ENCODE results near the gene KNSTRN.

Gene KNSTRN

DNA sequence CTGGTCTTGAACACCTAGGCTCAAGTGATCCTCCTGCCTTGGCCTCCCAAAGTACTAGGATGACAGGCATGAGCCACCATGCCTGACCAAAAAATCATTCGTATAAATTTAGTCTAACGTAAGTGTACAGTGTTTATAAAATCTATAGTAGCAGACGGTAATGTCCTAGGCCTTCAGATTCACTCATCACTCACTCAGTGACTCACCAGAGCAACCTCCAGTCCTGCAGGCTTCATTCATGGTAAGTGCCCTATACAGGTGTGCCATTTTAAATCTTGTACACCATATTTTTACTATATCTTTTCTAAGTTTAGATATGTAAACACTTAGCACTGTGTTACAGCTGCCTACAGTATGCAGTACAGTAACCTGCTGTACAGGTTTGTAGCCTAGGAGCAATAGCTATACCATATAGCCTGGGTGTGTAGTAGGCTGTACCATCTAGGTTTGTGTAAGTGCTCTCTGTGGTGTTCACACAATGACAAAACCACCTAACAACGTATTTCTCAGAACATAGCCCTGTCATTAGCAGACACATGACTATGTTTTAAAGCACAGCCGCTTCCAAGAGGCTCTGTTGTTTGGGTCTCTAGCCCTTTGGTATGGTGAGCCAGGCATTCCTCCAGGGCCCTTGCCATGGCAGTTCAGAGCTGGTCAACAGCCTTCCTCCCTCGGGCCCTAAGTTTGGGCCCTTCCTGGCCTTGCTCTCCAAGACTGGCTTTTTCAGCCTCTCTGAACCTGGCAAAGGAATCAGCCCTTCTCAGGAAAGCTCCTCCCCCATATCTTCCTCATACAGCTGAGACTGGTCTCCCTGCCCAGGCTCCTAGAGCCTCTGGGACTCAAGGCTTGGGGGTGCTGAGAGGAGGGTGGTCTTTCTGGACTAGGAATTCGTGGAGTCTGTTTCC is 39.9 kb upstream of the KNSTRN start:
- H3K36me3 Mint-ChIP-seq = no peaks in the 10 kb centered on the region
- peaks cover 15% of the 10 kb centered on the region for H3K4me1 Mint-ChIP-seq
- ATAC-seq = no peak
- DNase-seq (ENCODE audit: low spot score in 2 of 2) = no peak
- no peak overlapping the region for H3K27ac Mint-ChIP-seq
- H3K9me3 Mint-ChIP-seq = no peaks in the 10 kb centered on the region
- no peak overlapping the region for H3K4me3 Mint-ChIP-seq

DNA sequence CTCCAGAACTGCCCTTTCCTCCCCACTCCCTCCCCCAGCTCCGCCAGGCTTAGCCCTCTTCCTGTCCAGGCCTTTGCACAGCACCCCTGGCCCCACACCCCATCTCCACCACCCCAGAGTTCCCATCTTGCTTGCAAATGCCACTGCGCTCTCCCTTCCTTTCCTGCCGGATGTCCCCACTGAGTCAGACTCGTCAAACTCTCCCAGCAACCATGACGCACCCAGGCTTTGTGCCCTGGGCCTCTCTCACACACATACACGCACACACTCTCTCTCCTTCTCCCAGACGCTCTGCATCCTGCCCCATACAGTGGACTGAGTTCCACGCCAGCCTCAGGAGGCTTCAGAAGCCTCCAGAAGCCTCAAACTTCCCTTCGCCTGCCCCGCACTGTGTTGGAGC is 39.0 kb upstream of the KNSTRN start:
- H3K27ac Mint-ChIP-seq = no peak overlapping the region
- no peak for DNase-seq (ENCODE audit: low spot score in 2 of 2)
- H3K9me3 Mint-ChIP-seq = no peaks in the 10 kb centered on the region
- peaks cover 8% of the 10 kb centered on the region for H3K4me1 Mint-ChIP-seq
- no peak for ATAC-seq
- H3K36me3 Mint-ChIP-seq = no peaks in the 10 kb centered on the region
- no peak overlapping the region for H3K4me3 Mint-ChIP-seq

DNA sequence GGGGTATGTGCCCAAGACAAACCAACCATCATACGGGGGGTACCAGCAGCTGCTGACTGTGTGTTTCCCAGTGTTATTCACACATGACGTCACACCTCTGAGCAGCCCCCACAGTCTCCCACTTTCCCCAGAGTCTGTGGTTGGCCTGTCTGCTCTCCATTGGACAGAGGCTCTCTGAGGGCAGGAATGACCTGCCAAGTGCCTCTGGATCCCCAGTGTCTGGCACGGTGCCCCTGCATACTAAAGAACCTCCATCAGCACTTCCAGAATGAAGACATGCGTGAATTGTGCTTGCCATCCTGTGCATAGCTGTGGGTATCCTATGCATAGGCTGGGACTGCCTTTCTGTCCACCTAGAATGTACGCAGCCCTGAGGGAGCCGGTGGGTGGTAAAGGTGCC is 38.3 kb upstream of the KNSTRN start:
- no peak for DNase-seq (ENCODE audit: low spot score in 2 of 2)
- no peak overlapping the region for H3K27ac Mint-ChIP-seq
- H3K4me3 Mint-ChIP-seq = no peak overlapping the region
- H3K36me3 Mint-ChIP-seq = no peaks in the 10 kb centered on the region
- no peaks in the 10 kb centered on the region for H3K9me3 Mint-ChIP-seq
- H3K4me1 Mint-ChIP-seq = peaks cover 5% of the 10 kb centered on the region
- ATAC-seq = no peak

DNA sequence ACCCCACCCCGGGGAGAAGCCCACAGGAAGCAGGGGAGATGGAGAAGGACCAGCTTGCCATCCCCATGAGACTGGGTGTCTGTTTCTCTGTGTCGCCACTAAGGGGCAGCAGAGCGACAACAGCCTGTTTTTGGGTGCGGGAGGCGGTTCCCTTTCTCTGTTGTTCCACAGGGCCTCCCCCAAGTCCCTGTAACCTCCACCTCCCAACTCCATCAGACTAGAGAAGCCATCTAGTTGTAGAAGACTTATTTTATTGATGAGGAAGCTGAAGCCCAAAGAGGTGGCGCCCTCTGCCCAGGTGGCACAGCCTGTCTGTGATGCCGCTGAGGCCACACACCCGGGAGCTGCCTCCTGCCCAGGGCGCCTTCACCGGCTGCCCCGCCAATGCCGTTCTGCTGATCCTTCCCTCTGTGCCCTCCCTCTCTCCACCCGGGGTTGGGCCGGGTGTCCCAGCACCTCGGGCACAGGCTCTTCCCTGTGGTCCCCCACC is 37.8 kb upstream of the KNSTRN start:
- H3K9me3 Mint-ChIP-seq = no peaks in the 10 kb centered on the region
- no peak overlapping the region for H3K4me3 Mint-ChIP-seq
- no peaks in the 10 kb centered on the region for H3K36me3 Mint-ChIP-seq
- peak; percentile 66 for ATAC-seq
- no peak overlapping the region for H3K27ac Mint-ChIP-seq
- peaks cover 5% of the 10 kb centered on the region for H3K4me1 Mint-ChIP-seq
- peak; percentile 60 to 84 for DNase-seq (ENCODE audit: low spot score in 2 of 2)

DNA sequence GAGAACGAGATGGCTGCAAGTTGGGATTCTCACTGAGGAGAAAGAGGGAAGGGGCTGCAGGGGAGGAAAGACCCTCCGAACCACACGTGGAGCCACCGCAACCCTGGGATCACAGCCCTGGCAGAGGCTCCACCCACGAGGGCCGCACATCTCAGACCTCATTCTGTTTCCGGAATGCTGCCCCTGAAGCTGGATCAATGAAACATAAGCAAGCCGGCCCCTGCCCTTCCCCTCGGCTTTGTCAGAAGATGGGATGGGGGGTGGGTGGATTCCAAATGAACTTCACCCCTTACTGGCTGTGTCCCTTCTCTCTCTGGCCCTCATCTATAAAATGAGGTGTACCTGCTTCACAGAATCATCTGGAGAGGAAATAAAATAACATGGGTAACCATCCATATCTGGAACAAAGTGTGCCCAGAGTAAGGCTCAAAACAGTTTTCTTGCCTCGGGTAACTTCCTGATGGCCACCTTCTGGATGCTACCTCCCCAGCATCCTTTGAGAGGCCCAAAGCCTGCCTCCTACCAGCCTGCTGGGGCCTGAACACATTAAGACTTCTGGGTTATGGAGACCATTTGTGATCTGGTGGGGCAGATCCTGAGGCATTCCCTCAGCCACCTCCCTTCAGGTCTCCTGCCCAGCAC is 37.2 kb upstream of the KNSTRN start:
- H3K9me3 Mint-ChIP-seq = no peaks in the 10 kb centered on the region
- no peak overlapping the region for H3K27ac Mint-ChIP-seq
- H3K4me3 Mint-ChIP-seq = no peak overlapping the region
- H3K36me3 Mint-ChIP-seq = no peaks in the 10 kb centered on the region
- ATAC-seq (no peak), DNase-seq (ENCODE audit: low spot score in 2 of 2) (no peak)
- H3K4me1 Mint-ChIP-seq = peaks cover 5% of the 10 kb centered on the region

DNA sequence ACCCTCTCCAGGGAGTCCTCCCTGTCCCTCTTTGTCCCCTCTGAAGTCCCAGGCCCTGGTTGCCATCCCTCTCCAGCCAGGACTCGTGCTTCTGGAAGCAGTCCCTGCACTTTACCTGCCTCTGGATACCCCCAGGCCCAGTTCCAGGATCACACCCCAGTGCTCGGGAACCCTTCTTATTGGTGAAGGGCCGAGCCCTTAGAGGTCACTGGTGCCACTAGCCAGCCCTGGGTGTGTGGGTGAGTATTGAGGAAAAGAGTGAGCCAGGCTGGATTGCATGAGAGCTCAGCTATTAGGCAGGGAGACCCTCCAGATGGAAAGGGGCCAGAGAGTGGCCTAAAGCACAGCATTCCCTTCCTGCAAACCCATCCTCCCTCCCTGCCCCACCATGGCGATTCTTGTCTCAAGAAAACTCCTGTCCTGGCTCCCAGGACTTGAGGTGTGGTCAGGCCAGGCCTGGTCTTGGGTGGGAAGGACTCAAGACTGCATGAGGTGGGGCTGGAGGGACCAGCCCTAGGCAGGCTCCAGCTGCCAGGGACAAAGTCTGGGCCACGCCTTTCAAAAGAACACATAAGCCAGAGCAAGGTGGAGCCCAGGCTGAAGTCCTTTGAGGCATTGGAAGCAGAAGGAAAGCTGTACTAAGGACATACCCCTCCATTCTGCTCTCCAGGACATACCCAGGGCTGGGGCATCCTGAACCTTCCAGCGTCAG is 36.5 kb upstream of the KNSTRN start:
- Mint-ChIP-seq H3K9me3 (no peaks in the 10 kb centered on the region), H3K4me3 (no peak overlapping the region), H3K27ac (no peak overlapping the region), H3K36me3 (no peaks in the 10 kb centered on the region), H3K4me1 (peaks cover 5% of the 10 kb centered on the region)
- DNase-seq (ENCODE audit: low spot score in 2 of 2) (no peak), ATAC-seq (no peak)

DNA sequence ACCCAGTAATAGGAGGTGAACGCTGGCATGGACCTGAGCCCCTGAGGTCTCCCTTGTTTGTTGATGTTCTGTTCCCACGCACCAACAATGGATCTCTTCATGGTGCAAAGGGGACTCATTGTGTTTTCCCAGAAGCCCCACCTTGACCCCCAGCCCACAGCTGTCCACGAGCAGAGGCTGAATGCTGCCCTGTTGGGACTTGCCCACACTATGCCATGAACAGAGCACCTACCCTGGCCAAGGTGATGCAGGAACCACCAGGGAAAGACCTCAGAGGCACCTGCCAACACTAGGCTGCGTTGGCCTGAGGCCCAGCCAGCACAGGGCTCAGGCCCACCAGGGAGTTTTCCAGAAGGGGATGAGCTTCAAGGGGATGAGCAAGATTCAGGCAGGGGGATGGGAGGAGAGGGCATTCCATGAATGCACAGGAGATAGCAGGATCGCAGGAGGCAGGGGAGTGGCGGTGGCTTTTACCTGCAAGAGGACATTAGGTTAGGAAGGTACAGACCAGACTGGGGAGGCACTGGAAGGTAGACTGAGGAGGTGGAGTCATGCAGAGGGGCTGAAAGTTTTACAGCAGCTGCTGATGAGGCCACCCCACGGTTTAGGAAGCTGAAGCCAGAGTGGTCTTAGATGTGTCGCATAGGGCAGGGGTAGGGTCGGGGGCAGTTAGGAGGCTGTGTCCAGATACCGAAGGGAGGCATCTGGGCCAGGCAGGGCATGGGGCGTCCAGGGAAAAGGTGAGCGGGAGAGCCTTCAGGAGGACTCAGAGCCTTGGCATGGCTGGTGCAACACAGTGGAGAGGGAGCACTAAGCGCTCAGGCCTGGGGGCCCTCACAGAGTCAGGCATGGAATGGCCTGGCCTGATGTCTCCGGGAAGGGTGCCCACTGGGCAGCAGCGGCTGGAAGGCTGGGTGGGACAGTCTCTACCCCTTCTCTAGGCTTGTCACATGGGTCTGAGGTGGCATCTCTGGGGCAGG is 35.7 kb upstream of the KNSTRN start:
- Mint-ChIP-seq H3K36me3 (no peaks in the 10 kb centered on the region), H3K4me3 (no peak overlapping the region), H3K9me3 (no peaks in the 10 kb centered on the region), H3K27ac (peak overlapping the region; percentile 30), H3K4me1 (peaks cover 5% of the 10 kb centered on the region)
- DNase-seq (ENCODE audit: low spot score in 2 of 2) (no peak), ATAC-seq (no peak)

DNA sequence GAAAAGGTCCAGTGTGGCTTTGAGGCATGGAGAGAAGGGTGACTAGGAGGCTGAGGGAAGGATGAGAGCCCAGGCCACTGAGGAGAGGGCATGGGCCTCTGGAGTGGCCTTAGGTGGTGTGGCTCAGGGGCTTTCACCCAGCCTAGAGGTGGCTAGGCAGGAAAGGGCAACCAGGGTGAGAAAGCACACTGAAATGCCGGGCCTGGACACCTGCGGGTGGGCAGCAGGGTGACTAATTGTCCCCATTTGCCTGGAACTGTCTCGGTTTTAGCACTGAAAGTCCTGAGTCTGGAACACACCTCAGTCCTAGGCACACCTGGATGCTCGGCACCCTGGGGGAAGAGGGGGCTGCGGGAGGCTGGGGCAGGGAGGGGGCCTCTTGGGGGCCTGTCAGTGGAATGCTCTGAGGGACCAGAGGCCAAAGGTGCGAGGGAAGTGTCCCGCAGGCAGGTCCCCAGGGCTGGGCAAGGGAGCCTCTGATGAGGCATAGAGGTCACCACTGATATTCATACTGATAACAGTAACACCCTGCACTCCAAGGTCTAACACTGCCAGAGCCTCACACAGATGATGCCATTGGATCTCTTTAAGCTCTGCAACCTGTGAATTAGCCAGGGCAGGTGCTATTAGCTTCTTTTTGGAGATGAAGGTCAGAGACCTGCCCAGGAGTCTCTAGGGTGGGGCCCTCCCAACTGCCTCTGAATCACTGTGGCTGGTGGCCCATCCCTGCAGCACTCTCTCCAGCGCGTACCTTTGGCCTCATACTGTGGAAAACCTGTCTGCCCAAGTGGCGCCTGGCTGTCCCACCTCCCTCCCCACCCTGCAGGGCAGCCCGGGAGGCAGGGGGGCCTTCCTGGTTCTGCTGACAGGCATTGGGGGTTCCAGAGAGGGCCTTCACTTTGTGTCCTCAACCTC is 34.7 kb upstream of the KNSTRN start:
- ATAC-seq (no peak), DNase-seq (ENCODE audit: low spot score in 2 of 2) (no peak)
- peak overlapping the region; percentile 30 for H3K27ac Mint-ChIP-seq
- H3K4me3 Mint-ChIP-seq = no peak overlapping the region
- no peaks in the 10 kb centered on the region for H3K9me3 Mint-ChIP-seq
- H3K4me1 Mint-ChIP-seq = peaks cover 5% of the 10 kb centered on the region
- no peaks in the 10 kb centered on the region for H3K36me3 Mint-ChIP-seq

DNA sequence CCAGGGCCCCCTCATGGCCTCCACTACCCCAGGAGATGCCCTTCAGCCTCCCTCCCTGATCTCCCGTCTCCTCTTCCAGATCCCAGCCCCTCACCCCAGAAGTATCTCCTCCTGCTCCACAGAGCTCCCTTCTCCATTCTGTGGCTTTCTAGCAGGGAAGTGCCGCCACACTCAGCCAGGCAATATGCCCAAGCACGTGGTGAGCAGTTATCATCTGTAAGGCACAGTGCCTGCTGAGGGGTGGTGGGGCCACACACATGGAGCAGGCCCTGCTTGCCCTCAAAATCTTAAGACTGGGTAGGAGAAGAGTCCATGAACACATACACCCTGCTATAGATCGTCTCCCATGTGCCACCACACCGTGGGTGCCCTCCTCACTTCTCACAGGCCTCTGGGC is 34.0 kb upstream of the KNSTRN start:
- no peaks in the 10 kb centered on the region for H3K9me3 Mint-ChIP-seq
- H3K4me1 Mint-ChIP-seq = peaks cover 4% of the 10 kb centered on the region
- H3K4me3 Mint-ChIP-seq = no peak overlapping the region
- no peak for ATAC-seq
- no peaks in the 10 kb centered on the region for H3K36me3 Mint-ChIP-seq
- DNase-seq (ENCODE audit: low spot score in 2 of 2) = no peak
- peak overlapping the region; percentile 10 for H3K27ac Mint-ChIP-seq

DNA sequence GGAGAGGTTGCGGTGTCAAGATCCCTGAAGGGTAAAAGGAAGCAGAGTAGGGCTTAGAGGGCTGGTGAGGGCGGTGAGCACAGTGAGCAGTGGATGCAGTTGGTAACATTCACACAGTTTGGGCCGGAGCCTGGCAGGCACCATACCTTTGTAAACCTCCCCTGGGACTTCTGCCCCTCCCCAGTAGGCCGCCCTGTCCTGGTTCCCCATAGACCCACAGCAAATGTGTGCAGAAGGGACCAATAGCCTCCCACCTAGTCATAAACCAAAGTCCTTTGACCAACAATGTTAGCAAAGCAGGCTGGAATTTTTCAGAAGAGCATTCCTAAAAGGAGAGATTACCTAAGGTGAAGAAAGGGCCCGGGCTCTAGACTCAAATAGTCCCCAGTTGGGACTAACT is 33.4 kb upstream of the KNSTRN start:
- peak overlapping the region; percentile 10 for H3K27ac Mint-ChIP-seq
- no peak overlapping the region for H3K4me3 Mint-ChIP-seq
- DNase-seq (ENCODE audit: low spot score in 2 of 2) (no peak), ATAC-seq (no peak)
- H3K36me3 Mint-ChIP-seq = no peaks in the 10 kb centered on the region
- no peaks in the 10 kb centered on the region for H3K4me1 Mint-ChIP-seq
- H3K9me3 Mint-ChIP-seq = no peaks in the 10 kb centered on the region

DNA sequence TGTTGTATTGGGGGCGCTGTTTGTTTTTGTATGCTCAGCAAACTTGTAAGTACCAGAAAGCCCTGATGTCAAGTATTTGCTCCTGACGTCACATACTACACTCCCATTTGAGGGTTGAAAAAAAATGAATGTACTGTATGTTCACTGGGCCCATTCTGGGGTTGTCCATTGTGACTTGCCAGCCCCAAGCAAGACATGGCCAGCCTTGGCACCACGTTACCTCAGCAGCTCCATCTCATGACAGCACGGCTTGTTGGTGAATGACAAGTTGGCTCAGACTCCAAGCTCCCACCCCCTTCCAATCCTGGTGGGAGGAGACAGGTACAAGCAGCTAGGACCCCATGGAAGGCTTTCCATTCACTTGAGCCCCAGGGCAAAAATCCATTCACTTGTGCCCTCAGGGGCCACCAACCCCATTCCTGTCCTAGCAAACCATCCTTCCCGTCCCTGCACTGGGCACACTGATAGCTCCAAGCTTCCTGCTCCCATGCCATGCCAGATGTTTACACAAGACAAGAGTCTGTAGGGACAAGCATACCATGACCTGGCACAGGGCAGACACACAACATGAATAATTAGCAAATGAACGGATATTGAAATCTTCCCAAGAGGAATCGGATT is 30.1 kb upstream of the KNSTRN start:
- Mint-ChIP-seq H3K36me3 (no peaks in the 10 kb centered on the region), H3K9me3 (no peaks in the 10 kb centered on the region), H3K4me3 (no peak overlapping the region), H3K4me1 (no peaks in the 10 kb centered on the region), H3K27ac (no peak overlapping the region)
- DNase-seq (ENCODE audit: low spot score in 2 of 2) (no peak), ATAC-seq (no peak)

DNA sequence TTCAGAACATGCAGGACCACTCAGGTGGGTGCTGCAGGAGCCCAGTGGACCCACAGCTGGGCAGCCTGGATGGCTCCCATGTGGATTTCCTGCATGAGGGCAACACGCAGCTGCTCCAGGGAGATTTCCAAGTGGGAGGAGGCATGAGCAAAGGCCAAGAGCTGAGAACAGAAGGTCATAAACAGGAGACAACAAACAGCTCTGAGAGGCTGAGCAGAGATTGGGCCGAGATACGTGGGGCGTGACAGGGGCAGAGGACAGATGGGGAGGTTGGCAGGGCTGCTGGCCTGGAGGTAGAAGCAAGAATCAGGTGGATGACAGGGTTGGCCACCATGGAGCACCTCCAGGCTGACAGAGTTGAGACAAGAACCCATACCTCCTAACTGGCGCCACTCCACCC is 28.8 kb upstream of the KNSTRN start:
- Mint-ChIP-seq H3K36me3 (peaks cover 6% of the 10 kb centered on the region), H3K27ac (no peak overlapping the region), H3K4me3 (no peak overlapping the region), H3K9me3 (no peaks in the 10 kb centered on the region), H3K4me1 (peaks cover 4% of the 10 kb centered on the region)
- ATAC-seq (no peak), DNase-seq (ENCODE audit: low spot score in 2 of 2) (no peak)

DNA sequence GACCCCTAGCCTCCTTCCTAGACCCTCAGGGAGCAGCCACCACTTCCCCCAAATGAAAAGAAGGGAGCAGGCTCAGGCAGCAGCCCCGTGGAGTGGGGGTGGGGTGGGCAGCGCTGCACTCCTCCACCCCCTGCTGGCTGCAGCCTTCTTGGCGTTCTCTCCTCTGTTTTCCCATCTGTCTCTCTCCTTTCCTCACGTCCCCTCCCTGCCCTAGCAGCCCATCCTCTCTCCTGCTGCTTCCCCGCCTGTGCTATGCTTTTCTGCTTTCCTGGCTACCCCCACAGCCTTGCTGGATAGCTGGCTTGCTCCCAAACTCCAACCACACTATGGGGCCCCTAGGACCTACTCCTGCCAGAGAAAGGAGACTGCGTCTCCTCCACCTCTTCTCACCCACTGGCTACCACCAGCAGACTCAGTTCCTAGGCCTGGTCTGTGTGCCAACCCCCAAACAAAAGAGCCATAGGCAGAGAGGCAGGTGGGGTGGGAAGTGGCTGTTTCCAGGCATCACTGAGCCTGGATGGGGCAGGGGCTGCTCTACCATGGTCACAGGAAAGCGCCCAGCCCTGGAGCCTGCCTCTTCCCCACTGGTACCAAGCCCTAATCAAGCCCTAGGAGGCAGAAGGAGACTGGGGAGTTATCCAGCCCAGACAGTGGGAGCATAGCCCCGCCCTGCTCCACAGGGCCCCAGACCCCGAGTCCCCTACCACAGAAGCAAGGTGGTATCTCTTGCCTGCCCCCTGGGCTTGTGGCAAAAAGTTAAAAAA is 27.9 kb upstream of the KNSTRN start:
- no peak for ATAC-seq
- no peak overlapping the region for H3K4me3 Mint-ChIP-seq
- H3K27ac Mint-ChIP-seq = no peak overlapping the region
- peaks cover 8% of the 10 kb centered on the region for H3K36me3 Mint-ChIP-seq
- H3K9me3 Mint-ChIP-seq = no peaks in the 10 kb centered on the region
- no peak for DNase-seq (ENCODE audit: low spot score in 2 of 2)
- H3K4me1 Mint-ChIP-seq = peaks cover 11% of the 10 kb centered on the region

Data from stimulated activated effector memory CD8-positive, alpha-beta T cell treated with anti-CD3 and anti-CD28 coated beads, Interleukin-12 subunit alpha, Interleukin-12 subunit beta, amount 100 ng/mL, for 72 hours (primary cell).